ENCODE data around the gene PPP6R2. TPM values are rescaled to one million over a fixed set of nuclear protein-coding genes. Genes with fewer than 3 reads are reported as not detected.

The PPP6R2 gene
- total RNA-seq, 2 experiments from 2014 or later = 38.3 to 41.2 TPM

DNA sequence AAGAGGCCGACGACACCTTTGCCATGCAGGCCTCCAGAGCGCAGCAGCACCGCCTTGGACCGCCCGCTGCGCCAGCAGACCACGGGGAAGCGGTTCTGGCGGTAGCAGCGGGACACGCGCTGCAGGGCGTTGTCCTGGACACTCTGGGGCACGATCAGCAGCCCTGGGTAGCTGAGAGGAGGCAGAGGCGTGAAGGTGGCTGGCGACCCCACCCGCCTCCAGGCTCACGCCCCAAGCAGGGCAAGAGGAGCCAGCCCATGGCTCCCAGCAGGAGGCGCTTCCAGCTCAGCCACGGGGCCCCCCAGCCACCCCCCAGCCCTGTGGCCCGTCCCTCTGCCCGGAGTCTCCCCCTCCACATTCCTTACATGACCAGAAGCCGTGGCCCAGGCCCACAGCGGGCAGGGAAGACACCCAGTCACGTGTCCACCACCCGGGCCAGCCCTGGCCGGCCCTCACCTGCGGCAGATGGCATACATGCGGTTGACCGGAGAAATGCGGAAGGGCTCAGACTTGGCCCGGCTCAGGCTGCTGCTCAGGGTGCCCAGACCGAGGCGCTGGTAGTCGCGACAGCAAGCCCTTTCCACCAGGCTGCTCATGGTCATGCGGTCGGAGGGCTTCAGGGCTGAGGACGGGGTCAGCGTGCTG is 116.5 kb downstream of the PPP6R2 start:
- DNase-seq = no peak
- no peaks in the 10 kb centered on the region for H3K4me1 Mint-ChIP-seq

DNA sequence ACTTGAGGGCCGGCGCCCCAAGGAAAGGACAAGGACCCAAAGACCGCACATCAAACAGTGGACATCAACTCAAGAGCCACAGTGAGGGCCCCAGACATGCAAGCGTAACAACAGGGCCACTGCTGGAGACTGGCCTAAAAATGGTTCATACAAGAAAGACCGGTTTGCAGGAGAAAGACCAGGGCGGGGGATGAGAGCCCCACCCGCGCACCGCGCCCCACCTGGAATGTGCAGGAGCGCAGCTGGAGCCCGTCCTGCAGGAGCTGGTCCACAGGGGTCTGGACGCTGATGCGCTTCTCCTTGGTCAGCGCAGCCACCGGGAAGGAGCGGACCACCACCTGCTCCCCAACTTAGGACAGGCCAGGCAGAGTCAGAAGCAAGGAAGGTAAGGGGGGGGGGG is 117.8 kb downstream of the PPP6R2 start:
- H3K4me1 Mint-ChIP-seq = peaks cover under 1% of the 10 kb centered on the region
- no peaks in the 10 kb centered on the region for H3K27me3 Mint-ChIP-seq
- no peak overlapping the region for H3K27ac Mint-ChIP-seq
- H3K36me3 Mint-ChIP-seq = peaks cover 14% of the 10 kb centered on the region
- no peak overlapping the region for H3K4me3 Mint-ChIP-seq
- no peaks in the 10 kb centered on the region for H3K9me3 Mint-ChIP-seq
- no peak for DNase-seq

More for the DNA sequence above, 116.5 kb downstream of the PPP6R2 start:
- Mint-ChIP-seq H3K4me3 (no peak overlapping the region), H3K9me3 (no peaks in the 10 kb centered on the region), H3K36me3 (peaks cover 13% of the 10 kb centered on the region), H3K27me3 (no peaks in the 10 kb centered on the region), H3K27ac (no peak overlapping the region)

DNA sequence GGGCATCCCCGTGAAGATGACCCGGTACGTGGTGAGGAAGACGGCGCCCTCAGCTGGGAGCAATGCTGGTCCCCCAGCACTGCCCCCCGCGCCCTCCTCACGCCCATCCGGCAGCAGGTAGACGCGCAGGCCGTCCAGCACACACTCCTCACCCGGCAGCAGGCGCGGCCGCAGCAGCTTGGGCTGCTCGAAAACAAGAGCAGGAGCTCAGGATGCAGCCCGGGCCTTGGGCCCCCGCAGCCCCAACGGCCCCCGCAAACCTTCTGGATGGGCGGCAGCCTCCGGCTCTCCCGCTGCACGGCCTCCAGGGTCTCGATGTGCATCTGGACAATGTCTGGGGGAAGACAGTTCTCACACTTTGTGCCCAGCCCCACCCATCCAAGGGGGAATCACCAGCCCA is 118.4 kb downstream of the PPP6R2 start:
- H3K27me3 Mint-ChIP-seq = no peaks in the 10 kb centered on the region

DNA sequence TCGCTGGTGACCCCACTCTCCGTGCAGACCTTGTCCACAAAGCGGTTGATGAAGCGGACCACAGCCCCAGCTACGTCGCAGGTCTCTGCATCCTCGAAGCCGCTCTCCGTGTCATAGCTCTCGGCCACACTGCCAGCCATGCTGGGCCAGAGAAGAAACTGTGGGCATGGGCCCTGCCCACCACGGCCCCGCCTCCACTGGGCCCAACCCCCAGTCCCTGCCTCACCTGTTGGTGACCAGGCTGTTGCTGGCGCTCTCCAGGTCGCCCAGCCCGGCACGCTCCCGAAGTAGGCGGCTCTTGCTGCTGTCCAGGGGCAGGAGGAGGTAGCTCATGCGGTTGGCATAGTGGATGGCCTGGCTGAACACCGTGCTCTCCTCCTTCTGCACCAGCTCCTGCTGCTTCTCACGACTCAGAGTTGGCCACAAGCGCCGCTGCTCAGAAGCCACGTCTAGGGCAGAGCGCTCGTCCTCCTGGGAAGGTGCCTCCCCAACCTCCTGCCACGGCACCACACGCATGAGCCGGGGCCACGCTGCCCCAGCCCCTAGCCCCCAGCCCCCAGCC is 118.9 kb downstream of the PPP6R2 start:
- Mint-ChIP-seq H3K27ac (no peak overlapping the region), H3K4me1 (peaks cover 11% of the 10 kb centered on the region), H3K9me3 (no peaks in the 10 kb centered on the region), H3K36me3 (peaks cover 19% of the 10 kb centered on the region), H3K4me3 (no peak overlapping the region), H3K27me3 (no peaks in the 10 kb centered on the region)
- DNase-seq = no peak

More for the DNA sequence above, 118.4 kb downstream of the PPP6R2 start:
- DNase-seq = no peak
- peaks cover 6% of the 10 kb centered on the region for H3K4me1 Mint-ChIP-seq
- no peak overlapping the region for H3K4me3 Mint-ChIP-seq
- H3K9me3 Mint-ChIP-seq = no peaks in the 10 kb centered on the region
- H3K36me3 Mint-ChIP-seq = peaks cover 18% of the 10 kb centered on the region
- H3K27ac Mint-ChIP-seq = no peak overlapping the region

DNA sequence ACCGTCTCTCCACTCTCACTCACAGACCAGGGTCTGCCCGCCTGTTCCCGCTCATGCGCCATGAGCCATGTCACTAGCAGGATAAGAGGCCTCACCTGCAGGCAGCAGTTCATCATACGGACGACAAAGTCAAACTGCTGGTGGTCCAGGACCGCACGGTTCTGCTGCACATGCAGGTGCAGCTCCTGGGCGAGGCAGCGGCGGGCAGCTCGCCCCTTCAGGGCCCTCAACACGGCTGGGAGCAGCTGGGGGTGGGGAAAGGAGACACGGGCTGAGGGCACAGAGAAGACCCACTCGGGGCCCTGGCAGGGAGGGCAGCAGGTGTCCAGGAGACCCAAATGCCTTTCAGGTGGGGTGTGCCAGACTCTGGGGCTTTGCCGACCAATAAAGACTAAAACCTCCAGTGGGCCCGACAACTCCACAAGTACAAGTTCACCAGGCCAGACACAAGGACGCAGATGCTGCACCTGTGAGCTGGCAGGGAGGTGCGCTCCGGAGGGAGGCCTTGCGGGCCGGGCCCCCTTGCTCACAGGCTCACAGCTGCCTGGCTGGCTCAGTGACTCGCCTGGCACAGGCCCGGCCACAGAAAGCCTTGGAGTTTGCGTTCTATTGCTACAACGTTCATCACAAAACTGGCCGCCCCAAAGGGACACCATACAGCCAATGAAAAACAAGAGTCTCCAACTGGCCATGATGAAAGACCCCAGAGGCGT is 120.2 kb downstream of the PPP6R2 start:
- Mint-ChIP-seq H3K9me3 (no peaks in the 10 kb centered on the region), H3K4me1 (peaks cover 21% of the 10 kb centered on the region), H3K27me3 (no peaks in the 10 kb centered on the region), H3K27ac (no peak overlapping the region), H3K36me3 (peaks cover 19% of the 10 kb centered on the region), H3K4me3 (no peak overlapping the region)
- DNase-seq = no peak

DNA sequence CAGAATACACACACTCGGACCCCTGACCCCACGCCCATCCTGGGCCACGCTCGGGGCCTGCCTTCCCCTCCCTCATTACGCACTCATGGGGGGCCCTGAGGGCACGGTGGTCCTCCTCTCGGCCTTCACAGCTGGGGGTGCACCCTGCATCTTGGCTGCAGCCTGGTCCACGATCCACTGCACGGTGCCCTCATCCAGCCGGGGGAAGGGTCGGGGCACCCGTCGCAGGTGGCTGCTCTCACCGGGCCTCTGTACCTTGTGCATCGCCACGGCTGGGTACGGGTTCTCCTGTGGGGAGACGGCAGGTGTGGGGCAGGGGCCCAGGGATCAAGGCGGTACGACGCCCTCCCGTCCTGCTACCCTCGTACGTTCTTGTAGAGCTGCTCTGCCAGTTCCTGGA is 121.3 kb downstream of the PPP6R2 start:
- Mint-ChIP-seq H3K27ac (no peak overlapping the region), H3K27me3 (no peaks in the 10 kb centered on the region), H3K4me3 (no peak overlapping the region), H3K9me3 (no peaks in the 10 kb centered on the region), H3K4me1 (peaks cover 32% of the 10 kb centered on the region), H3K36me3 (peaks cover 19% of the 10 kb centered on the region)
- DNase-seq = no peak

DNA sequence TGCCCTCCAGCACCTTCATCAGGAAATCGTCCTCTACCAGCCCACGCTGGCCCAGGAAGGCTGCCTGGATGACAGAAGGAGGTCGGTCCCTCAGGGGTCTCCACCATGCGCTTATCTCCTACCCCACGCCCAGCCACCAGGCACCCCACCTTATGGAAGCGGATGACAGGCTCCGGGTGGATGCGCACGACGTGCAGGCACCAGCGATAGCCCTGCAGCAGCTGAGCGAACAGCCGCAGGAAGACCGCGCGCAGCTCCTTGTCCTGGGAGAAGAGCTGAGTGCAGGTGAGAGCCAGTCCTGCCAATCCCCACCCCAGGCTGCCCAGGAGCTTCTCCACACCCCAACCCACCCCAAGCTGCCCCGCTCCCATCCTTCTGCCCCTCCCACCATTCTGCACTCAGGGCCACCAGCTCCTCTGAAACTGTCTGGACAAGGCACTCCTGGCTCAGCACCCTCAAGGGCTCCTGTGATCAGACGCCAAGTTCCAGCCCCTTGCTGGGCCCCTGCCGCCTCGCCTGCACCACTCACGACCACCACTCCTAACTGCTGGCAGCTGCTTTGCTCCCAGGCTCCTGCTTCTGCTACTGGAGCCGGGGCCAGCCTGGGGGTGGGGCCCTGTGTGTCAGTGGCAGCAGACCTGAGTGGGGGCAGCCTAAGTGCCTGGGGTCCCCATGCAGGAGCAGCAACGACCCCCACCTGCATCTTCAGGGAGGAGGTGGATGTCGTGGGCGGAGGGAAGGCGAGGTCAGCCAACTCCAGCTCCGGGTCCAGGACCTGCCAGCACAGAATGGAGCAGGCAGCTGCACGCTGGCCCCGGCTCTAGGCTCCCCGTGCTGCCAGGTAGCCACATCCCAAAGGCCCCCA is 122.2 kb downstream of the PPP6R2 start:
- Mint-ChIP-seq H3K4me3 (no peak overlapping the region), H3K9me3 (no peaks in the 10 kb centered on the region), H3K27ac (no peak overlapping the region), H3K4me1 (peaks cover 38% of the 10 kb centered on the region), H3K36me3 (peaks cover 17% of the 10 kb centered on the region), H3K27me3 (no peaks in the 10 kb centered on the region)
- no peak for DNase-seq

DNA sequence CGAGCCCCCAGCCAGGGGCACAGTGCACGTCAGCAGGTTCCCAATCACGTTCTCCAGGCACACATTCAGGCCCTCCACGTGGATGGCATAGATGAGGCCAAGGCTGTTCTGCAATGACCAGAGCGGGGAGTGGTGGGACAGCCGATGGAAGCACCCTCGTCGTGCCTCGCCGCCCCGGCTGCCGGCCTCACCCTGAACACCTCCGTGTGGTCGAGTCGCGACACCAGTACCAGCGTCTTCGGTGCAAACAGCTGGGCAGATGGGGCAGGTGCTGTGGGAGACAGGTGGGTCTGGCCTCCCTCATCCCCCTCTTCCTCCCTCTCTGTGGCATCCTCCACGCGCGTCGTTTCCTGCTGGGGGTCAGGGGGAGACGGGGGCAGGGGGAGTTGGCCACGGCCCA is 124.2 kb downstream of the PPP6R2 start:
- Mint-ChIP-seq H3K27ac (no peak overlapping the region), H3K9me3 (no peaks in the 10 kb centered on the region), H3K4me1 (peaks cover 59% of the 10 kb centered on the region), H3K27me3 (no peaks in the 10 kb centered on the region), H3K4me3 (no peak overlapping the region), H3K36me3 (peaks cover 12% of the 10 kb centered on the region)
- no peak for DNase-seq

DNA sequence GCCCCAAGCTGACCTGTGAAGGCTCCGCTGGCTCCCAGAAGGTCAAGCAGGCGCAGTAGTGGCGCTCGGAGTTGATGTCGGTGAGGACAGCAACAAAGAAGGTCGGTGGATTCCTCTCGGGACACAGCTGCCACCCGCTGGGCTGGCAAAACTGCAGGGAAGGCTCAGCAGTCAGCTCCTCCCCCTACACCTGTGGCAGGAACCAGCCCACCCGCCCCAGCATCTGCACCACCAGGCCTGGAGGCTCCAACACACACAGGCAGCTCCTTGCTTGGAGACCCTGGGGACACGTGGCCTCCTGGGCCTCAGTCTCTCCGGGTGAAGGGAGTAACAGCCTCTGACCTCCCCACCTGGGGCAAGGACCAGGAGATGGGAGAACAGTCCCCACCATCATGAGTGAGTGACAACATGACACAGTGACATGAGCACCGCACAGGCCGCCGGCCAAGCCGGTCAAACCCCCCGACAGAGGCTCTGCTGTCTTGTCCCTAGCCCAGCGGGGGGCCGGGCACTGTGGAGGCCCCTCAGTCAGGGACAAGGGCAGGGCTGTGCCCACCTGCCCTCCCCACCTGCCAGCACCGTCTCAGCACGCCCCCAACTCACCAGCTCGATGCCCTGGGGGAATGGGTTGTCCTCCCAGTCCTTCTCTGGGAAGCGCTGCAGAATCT is 124.8 kb downstream of the PPP6R2 start:
- Mint-ChIP-seq H3K4me3 (peak overlapping the region; percentile 14), H3K9me3 (no peaks in the 10 kb centered on the region), H3K27me3 (no peaks in the 10 kb centered on the region), H3K27ac (peak overlapping the region; percentile 91), H3K4me1 (peaks cover 65% of the 10 kb centered on the region), H3K36me3 (peaks cover 12% of the 10 kb centered on the region)
- no peak for DNase-seq

DNA sequence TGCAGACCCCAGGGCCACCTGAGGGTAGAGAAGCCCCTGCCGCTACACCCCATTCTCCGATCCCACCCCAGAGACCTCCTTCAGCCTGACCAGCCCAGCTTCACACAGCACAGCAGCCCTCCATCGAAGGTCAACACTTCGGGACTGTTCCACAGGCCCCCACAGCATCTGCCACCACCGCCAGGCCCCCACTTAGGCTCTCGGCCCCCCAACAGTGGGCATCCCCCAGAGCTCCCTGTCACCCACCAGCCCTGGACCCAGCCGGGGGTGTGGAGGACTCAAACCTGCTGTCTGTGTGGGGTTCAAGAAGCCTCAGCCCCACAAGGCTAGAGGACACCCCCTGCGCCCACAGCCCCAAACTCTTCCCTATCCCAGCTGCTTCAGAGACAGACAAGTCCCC is 125.5 kb downstream of the PPP6R2 start:
- peak overlapping the region; percentile 91 for H3K27ac Mint-ChIP-seq
- no peaks in the 10 kb centered on the region for H3K9me3 Mint-ChIP-seq

DNA sequence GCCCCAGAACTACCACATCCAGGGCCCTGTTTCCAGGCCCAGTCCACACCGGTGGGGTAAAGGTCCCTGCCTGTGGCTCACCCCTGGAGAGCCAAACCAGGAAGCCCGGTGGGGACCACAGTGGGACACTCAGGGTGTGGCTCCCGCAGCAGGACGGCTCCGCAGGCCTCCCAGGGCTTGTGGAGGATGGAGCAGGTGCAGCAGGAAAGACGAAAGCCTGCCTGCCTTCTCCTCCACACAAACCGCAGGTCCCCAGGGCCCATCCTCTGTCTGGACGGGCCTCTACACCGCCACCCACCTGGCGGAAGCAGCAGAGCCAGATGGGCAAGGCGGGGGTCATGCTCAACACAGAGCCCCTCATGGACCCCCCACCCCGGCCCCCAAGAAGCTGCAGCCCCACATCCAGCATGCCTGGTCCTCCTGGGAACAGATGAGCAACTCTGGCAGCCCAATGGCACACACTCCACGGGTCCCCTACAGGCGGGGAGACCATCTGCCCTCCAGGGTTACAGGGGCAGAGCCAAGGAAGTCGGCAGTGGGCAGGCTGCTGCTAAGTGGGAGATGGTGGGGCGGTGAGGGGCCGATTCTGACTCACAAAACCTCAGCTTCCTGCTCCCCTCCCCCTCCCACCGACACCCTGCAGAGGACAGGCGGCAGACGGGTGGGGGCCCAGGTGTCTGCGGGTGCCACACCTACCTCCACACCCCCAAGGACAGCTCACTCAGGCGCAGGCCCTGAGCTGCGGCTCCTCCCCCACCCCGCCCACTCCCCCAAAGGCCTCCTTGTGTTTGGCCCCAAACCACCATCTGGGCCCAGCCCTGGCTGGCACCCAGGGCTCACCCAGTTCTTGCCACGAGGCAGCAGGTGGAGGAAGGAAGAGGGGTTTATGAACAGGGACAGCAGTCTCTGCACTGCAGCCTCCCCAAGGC is 126.5 kb downstream of the PPP6R2 start:
- H3K36me3 Mint-ChIP-seq = peaks cover 9% of the 10 kb centered on the region
- DNase-seq = peak; percentile 97

More for the DNA sequence above, 125.5 kb downstream of the PPP6R2 start:
- Mint-ChIP-seq H3K27me3 (no peaks in the 10 kb centered on the region), H3K4me3 (peak overlapping the region; percentile 71), H3K36me3 (peaks cover 9% of the 10 kb centered on the region), H3K4me1 (peaks cover 72% of the 10 kb centered on the region)
- no peak for DNase-seq

DNA sequence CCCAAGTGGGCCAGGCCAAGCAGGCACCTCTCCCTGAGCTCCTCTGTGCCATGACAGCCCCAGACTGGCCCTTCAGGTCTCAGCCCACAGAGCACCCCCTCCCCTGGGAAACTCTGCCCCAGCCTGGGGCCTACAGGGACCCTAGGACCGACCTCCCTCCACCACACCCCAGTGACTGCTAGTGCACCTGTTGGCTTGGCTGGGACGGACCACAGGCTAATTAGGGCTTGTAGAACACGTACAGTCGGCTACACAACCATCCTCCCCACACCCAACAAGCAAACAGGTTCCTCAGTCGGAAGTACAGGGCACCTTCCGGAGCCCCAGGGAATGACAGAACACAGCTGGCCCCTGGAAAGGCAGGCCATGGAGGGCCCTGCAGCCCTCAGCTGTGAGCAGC is 127.4 kb downstream of the PPP6R2 start:
- DNase-seq = no peak
- Mint-ChIP-seq H3K4me1 (peaks cover 76% of the 10 kb centered on the region), H3K4me3 (peak overlapping the region; percentile 71), H3K27me3 (no peaks in the 10 kb centered on the region), H3K9me3 (no peaks in the 10 kb centered on the region), H3K36me3 (peaks cover 8% of the 10 kb centered on the region), H3K27ac (peak overlapping the region; percentile 91)

More for the DNA sequence above, 126.5 kb downstream of the PPP6R2 start:
- Mint-ChIP-seq H3K9me3 (no peaks in the 10 kb centered on the region), H3K4me1 (peaks cover 75% of the 10 kb centered on the region), H3K4me3 (peak overlapping the region; percentile 71), H3K27ac (peak overlapping the region; percentile 91), H3K27me3 (no peaks in the 10 kb centered on the region)

DNA sequence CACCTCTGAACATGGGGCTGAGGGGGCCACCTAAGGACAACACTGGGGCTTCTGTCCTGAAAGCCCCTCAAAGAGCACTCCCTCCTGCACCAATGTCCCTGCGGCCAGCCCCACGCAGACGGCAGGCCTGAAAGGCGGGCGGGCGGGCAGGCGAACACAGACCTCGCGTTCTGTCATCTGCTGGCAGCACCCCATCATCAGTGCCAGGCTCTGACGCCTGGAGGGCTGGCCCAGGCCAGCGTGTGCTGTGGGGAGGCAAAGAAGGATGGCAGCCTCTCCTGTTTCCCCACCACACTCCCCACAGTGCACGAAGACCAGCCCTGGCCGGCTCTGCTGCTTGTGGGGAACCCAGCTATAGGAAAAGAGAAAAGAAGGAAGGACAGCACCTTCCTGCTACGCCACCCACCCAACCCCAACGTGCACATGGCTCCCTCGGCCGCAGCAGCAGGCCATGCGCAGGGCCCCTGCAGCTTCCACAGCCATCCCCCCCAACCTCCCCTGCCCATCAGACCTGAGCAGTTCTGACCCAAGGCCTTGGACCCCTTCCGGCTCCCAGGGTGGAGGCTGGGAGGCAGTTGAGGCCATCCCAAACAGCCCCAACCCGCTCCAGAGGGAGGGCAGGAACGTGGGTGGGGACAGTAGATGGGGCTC is 128.2 kb downstream of the PPP6R2 start:
- Mint-ChIP-seq H3K4me3 (peak overlapping the region; percentile 71), H3K27ac (peak overlapping the region; percentile 91), H3K36me3 (peaks cover 6% of the 10 kb centered on the region), H3K9me3 (no peaks in the 10 kb centered on the region), H3K4me1 (peaks cover 74% of the 10 kb centered on the region), H3K27me3 (no peaks in the 10 kb centered on the region)
- DNase-seq = no peak

Measured in activated naive CD8-positive, alpha-beta T cell treated with anti-CD3 and anti-CD28 coated beads for 36 hours (primary cell).